Measurements from ENCODE around the gene FRMD4A.

- no peak for TF ChIP-seq CTCF (IDR thresholded peaks at IDR 0.05)
- no peak for TF ChIP-seq EP300 (IDR thresholded peaks at IDR 0.05)
- TF ChIP-seq POLR2A (IDR thresholded peaks at IDR 0.05): no peak
- TF ChIP-seq POLR2AphosphoS5 (IDR thresholded peaks at IDR 0.05): no peak
Measured at GRCh38 chr10:14128519-14128918, 202.2 kb downstream of the FRMD4A start.
